Loucy (cell line): ENCODE data around the gene PRR29.

ENCODE experiments used
- H2AFZ ChIP-seq: fragments of 200-600 bp; sonication (generic); 2 replicates; pipeline ENCODE4 v1.6.0; 2016; ENCODE audit warnings: antibody characterized with exemption, mild to moderate bottlenecking, low read length, moderate library complexity
- H3F3A ChIP-seq: fragments of 200-600 bp; 2 replicates; pipeline ENCODE4 v1.6.0; 2016; ENCODE audit warnings: antibody characterized with exemption, low read depth, mild to moderate bottlenecking
- H3K27me3 ChIP-seq: fragments of 200-600 bp; sonication (generic); 2 replicates; pipeline ENCODE4 v1.6.1; 2014; ENCODE audit warnings: low read length, mild to moderate bottlenecking; ENCODE audit not compliant: insufficient read depth, poor library complexity, severe bottlenecking
- H3K36me3 ChIP-seq: fragments of 200-600 bp; sonication (generic); 2 replicates; pipeline ENCODE4 v1.6.1; 2016; ENCODE audit warnings: low read length; ENCODE audit not compliant: insufficient read depth
- H3K4me1 ChIP-seq: fragments of 200-600 bp; sonication (generic); 2 replicates; pipeline ENCODE4 v1.5.1; 2014; ENCODE audit warnings: low read length, mild to moderate bottlenecking; ENCODE audit not compliant: insufficient read depth, poor library complexity, severe bottlenecking
- H3K4me2 ChIP-seq: fragments of 200-600 bp; sonication (generic); 2 replicates; pipeline ENCODE4 v1.6.0; 2014; ENCODE audit warnings: antibody characterized with exemption, low read length, low read depth, mild to moderate bottlenecking; ENCODE audit not compliant: poor library complexity, severe bottlenecking
- H3K4me3 ChIP-seq: fragments of 200-600 bp; sonication (generic); 2 replicates; pipeline ENCODE4 v1.5.1; 2014; ENCODE audit warnings: low read length, mild to moderate bottlenecking, mixed read lengths; ENCODE audit not compliant: poor library complexity, severe bottlenecking
- H3K79me2 ChIP-seq: fragments of 200-600 bp; sonication (generic); 2 replicates; pipeline ENCODE4 v1.6.1; 2014; ENCODE audit warnings: low read length; ENCODE audit not compliant: insufficient read depth
- H3K9ac ChIP-seq: fragments of 200-600 bp; sonication (generic); 2 replicates; pipeline ENCODE4 v1.6.0; 2014; ENCODE audit warnings: mild to moderate bottlenecking, low read depth, low read length, moderate library complexity; ENCODE audit not compliant: poor library complexity, severe bottlenecking
- H3K9me2 ChIP-seq: fragments of 200-600 bp; sonication (generic); replicated peaks from 2 replicates; pipeline ENCODE4 v1.6.1; 2016; ENCODE audit warnings: low read depth, low read length, mixed read lengths
- H3K9me3 ChIP-seq: fragments of 200-600 bp; sonication (generic); 2 replicates; pipeline ENCODE4 v1.6.1; 2014; ENCODE audit warnings: mild to moderate bottlenecking, antibody characterized with exemption, low read length, low read depth; ENCODE audit not compliant: insufficient read depth
- H4K20me1 ChIP-seq: fragments of 200-600 bp; sonication (generic); 2 replicates; pipeline ENCODE4 v1.6.0; 2014; ENCODE audit warnings: antibody characterized with exemption, low read length, mild to moderate bottlenecking; ENCODE audit not compliant: insufficient read depth, poor library complexity, severe bottlenecking
- CTCF ChIP-seq: fragments of 200-600 bp; sonication (generic); conservative IDR thresholded peaks from 2 replicates; pipeline ENCODE4 v1.5.1; 2014; ENCODE audit warnings: mild to moderate bottlenecking, antibody characterized with exemption, low read length
- EZH2phosphoT487 ChIP-seq: fragments of 200-600 bp; IDR thresholded peaks from 2 replicates; pipeline ENCODE4 v1.6.1; 2018; ENCODE audit warnings: antibody characterized with exemption, mild to moderate bottlenecking, moderate library complexity, borderline replicate concordance

Gene PRR29

GRCh38 chr17:64003526-64004121, 5.5 kb downstream of the PRR29 start:
- Histone ChIP-seq H3K4me2 (no peak overlapping the region), H3K9me2 (no peaks in the 10 kb centered on the region), H3F3A (no peaks in the 10 kb centered on the region), H3K36me3 (peaks cover 37% of the 10 kb centered on the region; the same call in 1 of the 2 replicates), H3K27me3 (no peaks in the 10 kb centered on the region), H3K9ac (no peak overlapping the region), H2AFZ (no peak overlapping the region), H3K4me3 (no peak overlapping the region), H3K4me1 (peaks cover 19% of the 10 kb centered on the region), H4K20me1 (peaks cover 4% of the 10 kb centered on the region), H3K79me2 (peaks cover 23% of the 10 kb centered on the region), H3K9me3 (no peaks in the 10 kb centered on the region)
- TF ChIP-seq CTCF: no peak
- TF ChIP-seq EZH2phosphoT487: no peak

GRCh38 chr17:64004218-64004770, 6.1 kb downstream of the PRR29 start:
- H3K79me2 ChIP-seq: peaks cover 30% of the 10 kb centered on the region
- H3K9me3 ChIP-seq: no peaks in the 10 kb centered on the region
- peaks cover 37% of the 10 kb centered on the region; the same call in 1 of the 2 replicates for H3K36me3 ChIP-seq
- H3K9me2 ChIP-seq: no peaks in the 10 kb centered on the region
- H3K27me3 ChIP-seq: no peaks in the 10 kb centered on the region
- no peak overlapping the region for H2AFZ ChIP-seq
- no peaks in the 10 kb centered on the region for H3F3A ChIP-seq
- peaks cover 4% of the 10 kb centered on the region for H4K20me1 ChIP-seq
- H3K4me2 ChIP-seq: no peak overlapping the region
- no peak overlapping the region for H3K4me3 ChIP-seq
- peaks cover 26% of the 10 kb centered on the region for H3K4me1 ChIP-seq
- TF ChIP-seq EZH2phosphoT487: no peak
- TF ChIP-seq CTCF: no peak
- H3K9ac ChIP-seq: no peak overlapping the region

GRCh38 chr17:64004903-64005733, 7.0 kb downstream of the PRR29 start:
- Histone ChIP-seq H3K27me3 (no peaks in the 10 kb centered on the region), H3K4me3 (no peak overlapping the region), H2AFZ (no peak overlapping the region), H3K9me2 (no peaks in the 10 kb centered on the region), H3K9ac (no peak overlapping the region), H3F3A (no peaks in the 10 kb centered on the region), H3K4me1 (peaks cover 33% of the 10 kb centered on the region), H3K36me3 (peaks cover 37% of the 10 kb centered on the region; the same call in 1 of the 2 replicates), H3K9me3 (no peaks in the 10 kb centered on the region; the same call in 1 of the 2 replicates), H3K4me2 (no peak overlapping the region), H3K79me2 (peaks cover 36% of the 10 kb centered on the region), H4K20me1 (peaks cover 4% of the 10 kb centered on the region)
- TF ChIP-seq EZH2phosphoT487: no peak
- TF ChIP-seq CTCF: no peak
